ENCODE results near the gene NUP37. TPM values are rescaled to one million over a fixed set of nuclear protein-coding genes. Genes with fewer than 3 reads are reported as not detected.

NUP37 gene
- total RNA-seq, 1 donor from 2014 or later, result 8.0 TPM

DNA sequence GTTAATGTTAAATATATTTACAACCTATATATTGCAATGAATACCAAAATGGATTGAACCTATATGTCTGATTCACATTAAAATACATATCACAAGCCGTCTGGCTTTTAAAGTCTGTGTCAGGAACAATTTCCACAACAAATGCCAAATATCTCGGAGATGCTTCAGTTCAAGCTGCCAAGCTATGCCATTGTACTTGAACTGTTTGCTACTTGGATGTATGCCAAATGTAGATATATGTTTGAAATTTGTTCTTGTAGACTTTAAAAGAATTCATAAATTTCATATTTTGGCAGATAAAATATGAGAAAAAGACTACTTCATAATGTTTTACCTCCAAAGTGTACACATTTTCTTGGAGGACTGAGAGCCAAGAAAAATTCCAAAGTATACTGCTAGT lies 95.1 kb downstream of the NUP37 start:
- no peak for DNase-seq

DNA sequence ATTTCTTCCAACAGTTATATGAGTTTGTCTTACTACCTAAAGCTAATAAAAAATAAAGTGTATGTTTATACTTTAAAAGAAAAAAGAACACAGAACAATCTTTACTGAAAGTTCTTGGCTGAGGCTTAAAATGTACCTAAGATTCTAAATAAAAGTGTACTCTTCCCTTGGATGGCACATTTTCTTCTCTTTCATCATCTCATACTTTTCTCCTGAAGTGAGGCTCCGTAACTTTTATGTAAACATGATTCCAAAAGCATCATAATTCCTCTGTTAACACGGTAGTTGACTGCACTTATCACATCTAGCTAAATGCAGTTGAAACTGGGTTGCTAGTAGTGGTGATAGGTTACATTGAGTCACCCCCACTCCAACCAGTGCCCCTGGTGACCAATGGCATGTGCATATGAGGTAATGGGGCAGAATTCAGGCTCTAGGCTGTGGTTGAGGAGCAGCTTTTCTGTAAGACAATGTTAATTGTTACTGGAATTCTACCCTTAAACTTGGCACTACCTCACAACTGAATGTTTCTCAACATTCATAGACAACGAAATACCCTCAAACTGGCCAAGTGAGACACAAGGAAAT lies 96.5 kb downstream of the NUP37 start:
- no peak for DNase-seq

Other genes starting within 250 kb of the NUP37 start
- 1.1 TPM for gene DRAM1, start 242.5 kb downstream of the NUP37 start, total RNA-seq
- gene WASHC3, start 58.1 kb downstream of the NUP37 start, total RNA-seq, result 55.1 TPM
- 5.5 TPM for gene PARPBP, start 69 bp upstream of the NUP37 start, total RNA-seq
- not detected for gene PMCH, start 77.7 kb upstream of the NUP37 start, total RNA-seq

Data from occipital lobe (tissue), 2 donors.